GM13977 (cell line): ENCODE results near the gene EIF3B.
"Not testable (repeated sequence)": the region's sequence is repeated elsewhere in the genome, so short reads cannot be mapped to it uniquely, and the experiment has no call there.

ENCODE experiments used
- DNase-seq: peaks from one replicate; pipeline ENCODE4 v3.0.0; 2012; ENCODE audit warnings: low spot score
- CTCF ChIP-seq: IDR thresholded peaks from 2 replicates; pipeline ENCODE4 v1.5.1; 2012; ENCODE audit warnings: mild to moderate bottlenecking, control low read depth; ENCODE audit not compliant: insufficient read depth; ENCODE audit errors: extremely low read depth, missing control alignments
- in situ Hi-C: fragments of 300-500 bp; cut with MboI; formaldehyde crosslinking; loops from one replicate; pipeline ENCODE4 v1.12.0; 2022; ENCODE audit warnings: low sequenced_read_pairs, low pct_unique_long_range_greater_than_20kb, mixed read lengths, inconsistent platforms; ENCODE audit not compliant: unreplicated experiment

EIF3B gene

DNA sequence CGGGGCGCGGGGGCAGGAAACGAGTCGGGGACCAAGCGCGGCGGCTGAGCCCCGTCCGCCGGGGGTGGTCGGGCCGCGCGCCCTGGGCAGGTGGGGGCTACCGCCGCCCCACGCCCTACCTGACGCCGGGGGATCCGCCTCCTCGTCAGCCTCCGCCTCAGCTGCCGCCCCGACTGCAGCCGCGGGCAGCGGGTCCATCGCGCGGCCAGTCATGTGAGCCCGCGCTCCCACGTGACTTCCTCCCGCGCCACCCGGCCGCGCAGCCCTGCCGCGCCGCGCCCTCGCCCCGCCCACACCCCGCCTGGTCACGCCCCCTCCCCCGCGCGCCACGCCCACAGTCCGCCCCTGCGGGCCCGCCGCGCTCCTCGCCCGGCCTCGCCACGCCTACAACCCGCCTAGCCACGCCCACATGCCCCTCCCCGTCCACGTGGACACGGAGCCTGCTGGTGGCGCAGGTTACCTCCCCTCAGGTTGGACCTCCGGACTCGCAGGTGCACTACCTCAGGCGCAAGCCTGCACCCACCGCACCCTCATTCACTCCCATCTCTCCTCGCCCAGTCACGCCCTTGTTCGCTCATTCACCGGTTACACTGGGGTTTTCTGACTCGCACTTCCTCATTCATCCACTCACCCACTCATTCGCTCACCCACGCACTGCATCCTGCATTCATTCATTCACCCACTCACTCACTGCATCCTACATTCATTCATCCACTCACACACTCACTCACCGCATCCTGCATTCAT is 40.2 kb upstream of the EIF3B start, which contains the start of gene SNX8:
TSS of gene SNX8 (minus strand) at position 233 of the 747 bp plus-strand sequence. CDS start at position 213, 20 bp downstream.
- in situ Hi-C loops: no loop called here
- DNase-seq: peak; percentile 98
- no peak for TF ChIP-seq CTCF

GRCh38 chr7:2314956-2315530 is 39.6 kb upstream of the EIF3B start:
- in situ Hi-C loops, DNase-seq: not testable (repeated sequence)

DNA sequence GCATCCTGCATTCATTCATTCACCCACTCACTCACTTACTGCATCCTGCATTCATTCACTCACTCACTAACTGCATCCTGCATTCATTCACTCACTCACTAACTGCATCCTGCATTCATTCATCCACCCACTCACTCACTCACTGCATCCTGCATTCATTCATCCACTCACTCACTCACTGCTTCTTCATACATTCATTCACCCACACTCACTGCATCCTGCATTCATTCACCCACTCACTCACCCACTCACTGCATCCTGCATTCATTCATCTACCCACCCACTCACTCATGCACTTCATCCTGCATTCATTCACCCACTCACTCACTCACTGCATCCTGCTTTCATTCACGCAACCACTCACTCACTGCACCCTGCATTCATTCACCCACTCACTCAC is 38.8 kb upstream of the EIF3B start:
- DNase-seq: no peak
- in situ Hi-C loops: no loop called here
- TF ChIP-seq CTCF: no peak

DNA sequence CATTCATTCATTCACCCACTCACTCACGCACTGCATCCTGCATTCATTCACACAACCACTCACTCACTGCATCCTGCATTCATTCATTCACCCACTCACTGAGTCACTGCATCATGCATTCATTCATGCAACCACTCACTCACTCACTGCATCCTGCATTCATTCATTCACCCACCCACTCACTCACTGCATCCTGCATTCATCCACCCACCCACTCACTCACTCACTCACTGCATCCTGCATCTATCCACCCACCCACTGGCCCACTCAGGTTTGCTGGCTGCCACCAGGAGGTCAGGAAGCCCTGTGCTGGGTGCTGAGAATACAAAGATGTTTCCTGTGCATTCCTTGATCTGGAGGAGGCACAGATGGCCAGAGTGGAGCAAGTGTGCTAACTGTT is 38.0 kb upstream of the EIF3B start:
- DNase-seq: no peak
- in situ Hi-C loops: no loop called here
- no peak for TF ChIP-seq CTCF

GRCh38 chr7:2317556-2318293 is 36.9 kb upstream of the EIF3B start:
- DNase-seq: no peak
- in situ Hi-C loops: no loop called here
- no peak for TF ChIP-seq CTCF

DNA sequence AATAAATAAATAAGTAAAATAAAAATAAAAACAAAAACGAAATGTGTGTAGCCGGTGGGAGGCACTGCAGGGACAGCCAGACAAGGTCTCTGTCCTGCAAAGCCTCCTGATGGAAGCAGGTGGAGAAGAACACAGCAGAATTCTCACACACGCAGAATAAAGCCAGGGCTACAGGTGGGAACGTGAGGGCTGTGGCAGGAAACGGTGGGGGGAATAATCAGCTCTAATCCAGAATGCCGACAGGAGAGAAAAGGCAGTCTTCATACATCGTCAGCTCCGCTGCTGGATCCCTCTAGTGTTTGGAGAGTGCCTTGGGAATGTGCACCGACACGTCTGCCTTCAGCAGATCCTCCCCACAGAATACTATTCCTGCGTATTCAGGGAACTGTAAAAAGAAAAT is 33.6 kb upstream of the EIF3B start:
- DNase-seq: no peak
- TF ChIP-seq CTCF: no peak
- in situ Hi-C loops: no loop called here

GRCh38 chr7:2325162-2325561 is 29.5 kb upstream of the EIF3B start:
- in situ Hi-C loops: loop anchor here (25.0 kb wide), 2 partner anchors 213 to 763 kb away; partner anchors contain the start of genes PSMG3 and TMEM184A
- no peak for TF ChIP-seq CTCF
- DNase-seq: no peak
